NCI-H2171 (cell line): ENCODE measurements around the gene KDM4B.

Experiments used
- DNase-seq: peaks from one replicate; lab custom pipeline; 2025; lab: John Stamatoyannopoulos, UW

The KDM4B gene

GRCh38 chr19:5122671-5123409 lies 153.9 kb downstream of the KDM4B start:
- DNase-seq: no peak

GRCh38 chr19:5123646-5124045 lies 154.7 kb downstream of the KDM4B start:
- DNase-seq: no peak

GRCh38 chr19:5124111-5124855 lies 155.4 kb downstream of the KDM4B start:
- DNase-seq: no peak

GRCh38 chr19:5125376-5125775 lies 156.5 kb downstream of the KDM4B start:
- DNase-seq: no peak

- DNase-seq: no peak
Observed at GRCh38 chr19:5125797-5126497, 157.0 kb downstream of the KDM4B start.

- DNase-seq: no peak
Observed at GRCh38 chr19:5126498-5127223, 157.7 kb downstream of the KDM4B start.

GRCh38 chr19:5127717-5128116 lies 158.8 kb downstream of the KDM4B start:
- no peak for DNase-seq

GRCh38 chr19:5128251-5128935 lies 159.5 kb downstream of the KDM4B start:
- DNase-seq: no peak

GRCh38 chr19:5128936-5129389 lies 160.1 kb downstream of the KDM4B start:
- DNase-seq: no peak

GRCh38 chr19:5129691-5130090 lies 160.8 kb downstream of the KDM4B start:
- DNase-seq: no peak

- DNase-seq: peak; percentile 31
Observed at GRCh38 chr19:5130371-5131030, 161.6 kb downstream of the KDM4B start.

- DNase-seq: no peak
Observed at GRCh38 chr19:5131031-5131505, 162.2 kb downstream of the KDM4B start.

GRCh38 chr19:5131506-5132205 lies 162.7 kb downstream of the KDM4B start:
- DNase-seq: no peak

GRCh38 chr19:5132206-5132560 lies 163.3 kb downstream of the KDM4B start:
- no peak for DNase-seq

GRCh38 chr19:5132698-5133651 lies 164.1 kb downstream of the KDM4B start:
- no peak for DNase-seq

GRCh38 chr19:5133986-5134595 lies 165.2 kb downstream of the KDM4B start:
- DNase-seq: no peak

GRCh38 chr19:5134691-5135090 lies 165.8 kb downstream of the KDM4B start:
- DNase-seq: no peak

- DNase-seq: no peak
Observed at GRCh38 chr19:5136073-5136855, 167.4 kb downstream of the KDM4B start.
